ENCODE data around the gene ADCY7.

DNA sequence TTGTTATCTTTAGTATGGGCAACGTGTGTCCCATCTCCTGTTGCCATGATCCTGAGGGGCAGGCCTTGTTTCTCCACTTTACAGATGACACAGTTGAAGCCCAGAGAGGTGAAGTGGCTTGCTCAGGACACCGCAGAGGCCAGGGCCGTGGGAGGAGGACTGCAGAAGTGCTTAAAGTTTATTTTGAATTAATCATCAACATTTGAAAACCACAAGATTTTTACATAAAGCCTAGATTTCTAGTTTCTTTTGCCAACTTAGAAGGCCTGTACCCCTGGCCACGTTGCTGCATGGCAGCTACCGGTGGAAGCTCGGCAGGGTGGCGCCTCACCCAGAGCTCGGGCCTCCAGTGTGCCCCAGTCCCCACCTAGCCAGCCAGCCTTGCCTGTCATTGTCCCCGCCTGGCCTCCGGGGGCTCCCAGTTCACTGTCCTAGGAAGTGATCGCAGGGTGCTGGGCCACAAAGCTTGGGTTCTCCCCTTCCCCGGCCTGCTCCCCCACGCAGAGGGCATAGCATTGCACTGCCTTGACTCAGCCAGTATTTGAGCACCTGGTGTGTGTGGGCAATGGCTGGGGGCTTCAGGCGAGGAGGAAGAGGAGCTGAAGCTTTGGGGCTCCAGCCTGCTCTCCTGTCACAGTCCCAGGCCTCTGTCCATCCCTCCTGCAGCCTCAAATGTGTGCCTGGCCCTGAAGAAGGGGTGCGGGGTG, 14.8 kb upstream of the ADCY7 start:
- no peak for TF ChIP-seq SREBF1 (IDR thresholded peaks at IDR 0.05; ENCODE audit: borderline replicate concordance, low read depth, low read length)
- TF ChIP-seq ZNF121 (CRISPR knock-in tag; conservative IDR thresholded peaks at IDR 0.05) = no peak
- TF ChIP-seq, protein P1, sequence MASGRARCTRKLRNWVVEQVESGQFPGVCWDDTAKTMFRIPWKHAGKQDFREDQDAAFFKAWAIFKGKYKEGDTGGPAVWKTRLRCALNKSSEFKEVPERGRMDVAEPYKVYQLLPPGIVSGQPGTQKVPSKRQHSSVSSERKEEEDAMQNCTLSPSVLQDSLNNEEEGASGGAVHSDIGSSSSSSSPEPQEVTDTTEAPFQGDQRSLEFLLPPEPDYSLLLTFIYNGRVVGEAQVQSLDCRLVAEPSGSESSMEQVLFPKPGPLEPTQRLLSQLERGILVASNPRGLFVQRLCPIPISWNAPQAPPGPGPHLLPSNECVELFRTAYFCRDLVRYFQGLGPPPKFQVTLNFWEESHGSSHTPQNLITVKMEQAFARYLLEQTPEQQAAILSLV (tag; IDR thresholded peaks at IDR 0.05) = no peak
- TF ChIP-seq, protein P2, sequence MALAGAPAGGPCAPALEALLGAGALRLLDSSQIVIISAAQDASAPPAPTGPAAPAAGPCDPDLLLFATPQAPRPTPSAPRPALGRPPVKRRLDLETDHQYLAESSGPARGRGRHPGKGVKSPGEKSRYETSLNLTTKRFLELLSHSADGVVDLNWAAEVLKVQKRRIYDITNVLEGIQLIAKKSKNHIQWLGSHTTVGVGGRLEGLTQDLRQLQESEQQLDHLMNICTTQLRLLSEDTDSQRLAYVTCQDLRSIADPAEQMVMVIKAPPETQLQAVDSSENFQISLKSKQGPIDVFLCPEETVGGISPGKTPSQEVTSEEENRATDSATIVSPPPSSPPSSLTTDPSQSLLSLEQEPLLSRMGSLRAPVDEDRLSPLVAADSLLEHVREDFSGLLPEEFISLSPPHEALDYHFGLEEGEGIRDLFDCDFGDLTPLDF (CRISPR knock-in tag; IDR thresholded peaks at IDR 0.05) = no peak
